Heart left ventricle (tissue), 16 donors: Measurements from ENCODE around the gene SCN5A. TPM values are rescaled to one million over a fixed set of nuclear protein-coding genes. Genes with fewer than 3 reads are reported as not detected.

Experiments used
- ATAC-seq, 4 donors: fragments of 200-7000 bp; cut with Tn5 transposase; one replicate each; pipeline ENCODE4 v1.9.1; 2020 to 2022; ENCODE audit warnings: moderate library complexity in 4 of 4, mild to moderate bottlenecking in 3 of 4, moderate number of reproducible peaks in 1 of 4
- DNase-seq, 5 donors: peaks; one replicate each; pipeline ENCODE4 v3.0.0-alpha.2; 2020
- H3K27ac ChIP-seq, 12 donors: fragments of 200-600 bp; sonication (generic) in 4 of 12; one replicate each; pipeline versions ENCODE4 v1.5.0 to v1.8.0; 2016 to 2022; ENCODE audit warnings: mild to moderate bottlenecking in 2 of 12
- H3K27me3 ChIP-seq, 9 donors: fragments of 200-600 bp; sonication (generic) in 2 of 9; one replicate each; pipeline versions ENCODE4 v1.5.1 to v1.8.0; 2016 to 2022; ENCODE audit warnings: mild to moderate bottlenecking in 3 of 9
- H3K36me3 ChIP-seq, 9 donors: fragments of 200-600 bp; sonication (generic) in 2 of 9; one replicate each; pipeline versions ENCODE4 v1.5.0 to v1.8.0; 2018 to 2022; ENCODE audit warnings: mild to moderate bottlenecking in 2 of 9
- H3K4me1 ChIP-seq, 12 donors: fragments of 200-600 bp; sonication (generic) in 4 of 12; one replicate each; pipeline versions ENCODE4 v1.5.0 to v1.8.0; 2016 to 2022; ENCODE audit warnings: mild to moderate bottlenecking in 3 of 12
- H3K4me3 ChIP-seq, 12 donors: fragments of 200-600 bp; sonication (generic) in 4 of 12; one replicate each; pipeline versions ENCODE4 v1.5.0 to v1.8.0; 2017 to 2022; ENCODE audit warnings: mild to moderate bottlenecking in 9 of 12, moderate library complexity in 4 of 12
- H3K9me3 ChIP-seq, 12 donors: fragments of 200-600 bp; sonication (generic) in 4 of 12; one replicate each; pipeline versions ENCODE4 v1.5.0 to v1.8.0; 2016 to 2022; ENCODE audit warnings: mild to moderate bottlenecking in 1 of 12
- CTCF ChIP-seq, 12 donors: fragments of 200-600 bp; sonication (generic) in 4 of 12; IDR thresholded peaks; one replicate each; pipeline versions ENCODE4 v1.5.0 to v1.8.0; 2018 to 2022; ENCODE audit warnings: antibody characterized with exemption in 12 of 12, mild to moderate bottlenecking in 5 of 12
- POLR2A ChIP-seq, 2 donors: fragments of 450-650 bp; IDR thresholded peaks; one replicate each; pipeline ENCODE4 v1.6.1; 2017; ENCODE audit warnings: antibody characterized with exemption in 2 of 2, mild to moderate bottlenecking in 2 of 2, moderate library complexity in 2 of 2
- WGBS, 4 donors: extraction: QIAGEN DNeasy Blood & Tissue Kit in 2 of 4; methylation state at CpG; one replicate each; pipeline versions ENCODE4 v1.1.5 to v1.1.7; 2013 to 2018; 5-methylcytosine and 5-hydroxymethylcytosine counted together
- intact Hi-C, 10 donors: fragments of 100-400 bp; cut with DNase I; formaldehyde crosslinking; loops; one replicate each; pipeline versions ENCODE4 v1.11.1 to v1.14.2; 2022
- polyA plus RNA-seq, 2 donors: library from polyadenylated mRNA; stranded (reverse); fragments of 200-250 nt; gene quantifications; one replicate each; pipeline ENCODE4 v1.2.3, GENCODE V29; 2013
- total RNA-seq, 9 donors: library from RNA; depleted of rRNA in 2 of 9; stranded (reverse); fragments of >200 nt in 2 of 9; fragmentation: NEBNext Ultra II Directional in 3 of 9; extraction: Animal tissue kit (Norgen Biotek cat#: 25700) in 3 of 9; gene quantifications; one replicate each; pipeline versions ENCODE4 v1.1.0 to v1.2.4, GENCODE V29; 2016 to 2023
- donor health status: ischemic (EF 13 %, LVEDD 7.1; RV severe dilation, severe dysfunction).
- donor health status: healthy with polysubstance abuse.
- donor health status: DM: no; HTN: yes; CAD: no.
- donor health status: DM: no; HTN: no; CAD: no.
- donor health status: ischemic (EF 25% LVEDD 6.9; RV normal size, moderate dysfunction).
- donor health status: ischemic (EF 25% LVEDD 5.7; RV mildly dilated, moderate dysfunction).
- donor health status: healthy.
- donor health status: DM: yes; HTN: yes; CAD: no.
- donor health status: ischemic (EF 35%, LVEDD 5.7; RV mildly dilated, moderate dysfunction).
- donor health status: nonischemic (EF 11% LVEDD 7.7; RV severe dilation, severe dysfunction).
- donor health status: DM: yes; HTN: yes; CAD: no.
- donor health status: PGD.
- donor health status: ischemic (EF 29% LVEDD 5.4; RV normal size, mild dysfunction).
- donor health status: nonischemic (EF 23%, LVEDD 6.1; RV moderate dilation, normal function).

Gene SCN5A
- total and polyA plus RNA-seq, 11 donors: 88.4 to 242 (median 173) TPM

DNA sequence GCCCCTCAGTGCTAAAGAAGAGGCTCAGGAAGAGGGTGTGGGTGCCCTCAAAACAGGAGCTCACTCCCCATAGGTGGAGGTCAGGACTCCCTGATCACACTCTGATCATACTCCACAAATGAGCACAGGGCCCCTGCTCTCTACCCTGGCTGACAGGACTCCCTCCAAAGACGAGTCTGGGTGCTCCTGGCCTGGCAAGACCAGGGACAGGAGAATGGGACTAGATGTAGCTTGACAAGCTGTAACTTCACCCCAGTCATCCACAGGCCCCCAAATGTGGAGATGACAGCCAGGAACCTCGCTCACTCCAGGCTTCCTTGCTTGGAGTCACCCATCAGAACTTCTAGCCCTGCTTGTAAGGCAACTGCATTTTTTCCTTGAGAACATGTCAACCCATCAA is 11.1 kb downstream of the SCN5A start:
- 41 to 77% (median 65%) methylated on average over 1 to 2 of the region's 2 CpGs for WGBS, 4 donors
- H3K27ac ChIP-seq: peak overlapping the region in 7 of 12 donors; percentile 7 to 97 (median 55)
- DNase-seq (peak in 1 of 5 donors; percentile 13), ATAC-seq (no peak)
- intact Hi-C loops: no loop called here
- TF ChIP-seq POLR2A (IDR thresholded peaks at IDR 0.05) (no peak), CTCF (IDR thresholded peaks at IDR 0.05) (no peak)
- H3K4me1 ChIP-seq: peaks cover 0 to 97% (median 35%) of the 10 kb centered on the region in 12 donors
- no peaks in the 10 kb centered on the region for H3K27me3 ChIP-seq
- no peak overlapping the region for H3K4me3 ChIP-seq
- H3K36me3 ChIP-seq: no peaks in the 10 kb centered on the region
- H3K9me3 ChIP-seq: no peaks in the 10 kb centered on the region

- Histone ChIP-seq H3K4me1 (peaks cover 0 to 97% (median 35%) of the 10 kb centered on the region in 12 donors), H3K27ac (peak overlapping the region in 7 of 12 donors; percentile 7 to 97 (median 55))
- peak in 2 of 4 donors; percentile 5 to 11 for ATAC-seq
These were observed 11.6 kb downstream of the SCN5A start for GRCh38 chr3:38637906-38638305.

GRCh38 chr3:38636881-38637280 is 12.6 kb downstream of the SCN5A start:
- Histone ChIP-seq H3K9me3 (no peaks in the 10 kb centered on the region), H3K36me3 (peaks cover 0 to 11% (median 0%) of the 10 kb centered on the region in 9 donors), H3K27ac (peak overlapping the region in 1 of 12 donors; percentile 97), H3K4me3 (no peak overlapping the region), H3K27me3 (no peaks in the 10 kb centered on the region), H3K4me1 (peaks cover 0 to 93% (median 38%) of the 10 kb centered on the region in 12 donors)
- intact Hi-C loops: no loop called here
- TF ChIP-seq CTCF (IDR thresholded peaks at IDR 0.05): no peak
- TF ChIP-seq POLR2A (IDR thresholded peaks at IDR 0.05): no peak
- ATAC-seq: no peak
- WGBS, 4 donors: 51 to 68% (median 61%) methylated on average over 5 to 6 of the region's 6 CpGs
- no peak for DNase-seq

More at GRCh38 chr3:38637906-38638305, 11.6 kb downstream of the SCN5A start:
- H3K4me3 ChIP-seq: no peak overlapping the region
- TF ChIP-seq CTCF (IDR thresholded peaks at IDR 0.05) (no peak), POLR2A (IDR thresholded peaks at IDR 0.05) (no peak)
- no peaks in the 10 kb centered on the region for H3K9me3 ChIP-seq
- no peaks in the 10 kb centered on the region for H3K27me3 ChIP-seq
- WGBS, 4 donors: 34 to 47% (median 39%) methylated on average over 5 of the region's 5 CpGs
- DNase-seq: peak in 1 of 5 donors; percentile 28
- peaks cover 0 to 3% (median 0%) of the 10 kb centered on the region in 9 donors for H3K36me3 ChIP-seq
- intact Hi-C loops: no loop called here

DNA sequence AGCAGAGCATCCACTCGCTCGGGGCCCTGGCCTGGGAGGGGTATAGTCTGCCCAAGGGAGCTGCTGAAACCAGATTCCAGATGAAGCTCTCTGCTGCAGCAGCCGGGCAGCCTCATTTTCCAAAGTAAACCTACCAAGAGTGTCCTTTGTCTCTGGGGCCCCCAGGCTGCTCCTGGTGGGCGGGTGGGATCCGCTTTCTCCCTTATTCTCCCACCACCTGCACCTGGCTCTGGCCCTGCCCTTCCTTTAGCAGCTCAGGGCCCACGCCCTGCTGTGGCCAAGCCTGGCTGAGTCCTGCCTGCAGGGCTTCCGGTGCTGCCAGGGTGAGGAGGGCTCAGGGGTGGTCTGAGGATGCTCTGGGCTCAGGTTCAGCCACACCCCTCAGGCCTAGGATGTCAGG is 13.0 kb downstream of the SCN5A start:
- ATAC-seq (no peak), DNase-seq (no peak)
- Histone ChIP-seq H3K4me1 (peaks cover 0 to 94% (median 36%) of the 10 kb centered on the region in 12 donors), H3K9me3 (no peaks in the 10 kb centered on the region), H3K4me3 (no peak overlapping the region), H3K36me3 (peaks cover 0 to 12% (median 0%) of the 10 kb centered on the region in 9 donors), H3K27ac (peak overlapping the region in 2 of 12 donors; percentile 81 to 97), H3K27me3 (no peaks in the 10 kb centered on the region)
- TF ChIP-seq CTCF (IDR thresholded peaks at IDR 0.05) (no peak), POLR2A (IDR thresholded peaks at IDR 0.05) (no peak)
- WGBS, 4 donors: 42 to 62% (median 56%) methylated on average over 5 to 7 of the region's 7 CpGs
- intact Hi-C loops: no loop called here
